ENCODE data around the gene VAMP2.

VAMP2 gene

GRCh38 chr17:8162233-8162996, at the start of gene VAMP2:
VAMP2 (minus strand) TSS chr17:8162948; CDS start chr17:8162879, 69 bp downstream.
- peak within 1 kb of the TSS; percentile 94 to 99 for H3K27ac Mint-ChIP-seq

DNA sequence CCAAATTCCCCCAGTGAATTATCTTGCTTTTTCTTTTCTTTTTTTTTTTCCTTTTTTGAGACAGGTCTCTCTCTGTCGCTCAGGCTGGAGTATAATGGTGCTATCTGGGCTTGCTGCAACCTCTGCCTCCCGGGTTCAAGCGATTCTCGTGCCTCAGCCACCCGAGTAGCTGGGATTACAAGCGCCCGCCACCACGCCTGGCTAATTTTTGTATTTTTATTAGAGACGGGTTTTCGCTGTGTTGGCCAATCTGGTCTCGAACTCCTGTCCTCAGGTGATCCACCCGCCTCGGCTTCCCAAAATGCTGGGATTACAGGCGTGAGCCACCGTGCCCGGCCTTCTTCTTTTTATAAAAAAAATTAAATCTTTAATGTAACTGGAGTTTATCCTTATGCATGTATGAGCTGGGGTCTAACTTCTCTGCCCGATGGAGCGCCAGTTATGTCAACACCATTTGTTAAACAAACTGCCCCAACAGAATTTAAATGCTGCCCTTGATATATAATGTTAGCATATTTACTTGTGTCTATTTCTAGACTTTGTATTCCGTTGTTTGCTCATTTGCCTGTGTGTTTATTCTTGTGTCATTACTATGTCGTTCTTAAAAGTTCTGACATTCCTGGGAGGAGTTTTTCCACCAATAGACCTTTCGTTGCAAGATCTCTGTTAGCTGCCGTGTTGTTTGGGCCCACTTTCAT, 48.2 kb upstream of the VAMP2 start:
- DNase-seq (no peak), ATAC-seq (peak; percentile 60)
- no peaks in the 10 kb centered on the region for H3K27me3 Mint-ChIP-seq
- no peaks in the 10 kb centered on the region for H3K9me3 Mint-ChIP-seq
- peaks cover 50% of the 10 kb centered on the region for H3K4me1 Mint-ChIP-seq
- H3K4me3 Mint-ChIP-seq = peak overlapping the region; percentile 93 to 99
- H3K27ac Mint-ChIP-seq = peak overlapping the region; percentile 94 to 100

More at GRCh38 chr17:8162233-8162996, at the start of gene VAMP2:
- Mint-ChIP-seq H3K4me3 (peak within 1 kb of the TSS; percentile 87 to 96), H3K27me3 (no peaks in the 10 kb centered on the region), H3K4me1 (peaks cover 72% of the 10 kb centered on the region), H3K9me3 (no peaks in the 10 kb centered on the region)
- peak; percentile 61 for ATAC-seq
- peak; percentile 82 to 83 for DNase-seq

GRCh38 chr17:8209907-8210760, 47.4 kb upstream of the VAMP2 start, which contains the start of gene AURKB:
AURKB (minus strand) TSS chr17:8210575; CDS start chr17:8210224, 351 bp downstream.
- ATAC-seq (peak; percentile 98), DNase-seq (peak; percentile 85 to 92)
- peak within 1 kb of the TSS; percentile 94 to 100 for H3K27ac Mint-ChIP-seq

DNA sequence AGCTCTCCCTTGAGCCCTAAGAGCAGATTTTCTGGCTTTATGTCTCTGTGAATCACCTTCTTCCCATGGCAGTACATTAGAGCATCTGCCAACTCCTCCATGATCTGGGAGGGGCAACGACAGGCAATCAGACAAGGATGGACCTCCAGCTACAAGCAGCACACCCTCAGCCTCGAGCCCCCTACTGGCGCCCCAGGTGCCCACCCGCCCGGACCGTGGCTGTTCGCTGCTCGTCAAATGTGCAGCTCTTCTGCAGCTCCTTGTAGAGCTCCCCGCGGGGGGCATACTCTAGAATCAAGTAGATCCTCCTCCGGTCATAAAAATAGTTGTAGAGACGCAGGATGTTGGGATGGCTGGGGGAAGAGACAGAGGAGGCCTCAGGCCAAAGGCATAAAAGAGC, 43.8 kb upstream of the VAMP2 start:
- H3K4me3 Mint-ChIP-seq = peak overlapping the region in 1 of 2 donors; percentile 34

More at GRCh38 chr17:8209907-8210760, 47.4 kb upstream of the VAMP2 start, which contains the start of gene AURKB:
- Mint-ChIP-seq H3K4me1 (peaks cover 50% of the 10 kb centered on the region), H3K27me3 (no peaks in the 10 kb centered on the region), H3K4me3 (peak within 1 kb of the TSS; percentile 93 to 99), H3K9me3 (no peaks in the 10 kb centered on the region)

GRCh38 chr17:8204761-8205555, 42.2 kb upstream of the VAMP2 start:
- ATAC-seq = no peak
- no peak overlapping the region for H3K27ac Mint-ChIP-seq

More for the DNA sequence above, 43.8 kb upstream of the VAMP2 start:
- Mint-ChIP-seq H3K27me3 (no peaks in the 10 kb centered on the region), H3K4me1 (peaks cover 54% of the 10 kb centered on the region), H3K9me3 (no peaks in the 10 kb centered on the region), H3K27ac (peak overlapping the region in 1 of 2 donors; percentile 55)
- DNase-seq = no peak
- ATAC-seq = no peak

GRCh38 chr17:8192070-8192815, 29.5 kb upstream of the VAMP2 start:
- Mint-ChIP-seq H3K4me1 (peaks cover 13% of the 10 kb centered on the region), H3K27me3 (no peaks in the 10 kb centered on the region), H3K9me3 (no peaks in the 10 kb centered on the region), H3K27ac (no peak overlapping the region), H3K4me3 (no peak overlapping the region)
- peak; percentile 60 for ATAC-seq
- DNase-seq = peak; percentile 53 to 77

More at GRCh38 chr17:8204761-8205555, 42.2 kb upstream of the VAMP2 start:
- H3K4me1 Mint-ChIP-seq = peaks cover 45% of the 10 kb centered on the region
- no peak for DNase-seq
- no peaks in the 10 kb centered on the region for H3K27me3 Mint-ChIP-seq
- no peak overlapping the region for H3K4me3 Mint-ChIP-seq
- no peaks in the 10 kb centered on the region for H3K9me3 Mint-ChIP-seq

DNA sequence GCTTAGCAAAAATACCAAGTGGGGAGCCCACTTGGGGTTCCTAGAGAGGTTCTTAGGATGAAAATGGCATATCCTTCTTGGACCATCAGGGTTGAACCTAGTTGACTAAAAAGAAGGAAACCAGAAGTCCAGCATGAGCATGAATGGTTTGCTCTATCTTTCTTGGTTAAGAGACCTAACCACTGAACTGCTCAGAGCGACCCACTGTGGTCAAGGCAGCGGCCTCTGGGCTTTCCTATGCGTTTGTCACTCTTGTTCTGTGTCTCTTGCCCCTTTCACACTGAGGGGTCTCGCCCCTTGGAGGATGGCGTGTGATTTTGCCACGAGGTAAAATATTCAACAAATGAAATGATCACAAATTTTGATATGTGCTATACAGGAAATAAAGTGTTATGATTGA, 27.8 kb upstream of the VAMP2 start:
- Mint-ChIP-seq H3K4me1 (no peaks in the 10 kb centered on the region), H3K27ac (no peak overlapping the region)

GRCh38 chr17:8189711-8190477, 27.1 kb upstream of the VAMP2 start, which contains the start of gene BORCS6:
BORCS6 (minus strand) TSS chr17:8190180; CDS start chr17:8190140, 40 bp downstream.
- H3K4me3 Mint-ChIP-seq = no peak within 1 kb of the TSS
- H3K4me1 Mint-ChIP-seq = no peaks in the 10 kb centered on the region
- ATAC-seq (peak; percentile 73), DNase-seq (peak; percentile 93 to 97)
- no peaks in the 10 kb centered on the region for H3K27me3 Mint-ChIP-seq
- peak within 1 kb of the TSS; percentile 93 to 98 for H3K27ac Mint-ChIP-seq
- H3K9me3 Mint-ChIP-seq = no peaks in the 10 kb centered on the region

More for the DNA sequence above, 27.8 kb upstream of the VAMP2 start:
- H3K4me3 Mint-ChIP-seq = no peak overlapping the region
- no peak for DNase-seq
- no peak for ATAC-seq
- no peaks in the 10 kb centered on the region for H3K9me3 Mint-ChIP-seq
- H3K27me3 Mint-ChIP-seq = no peaks in the 10 kb centered on the region

DNA sequence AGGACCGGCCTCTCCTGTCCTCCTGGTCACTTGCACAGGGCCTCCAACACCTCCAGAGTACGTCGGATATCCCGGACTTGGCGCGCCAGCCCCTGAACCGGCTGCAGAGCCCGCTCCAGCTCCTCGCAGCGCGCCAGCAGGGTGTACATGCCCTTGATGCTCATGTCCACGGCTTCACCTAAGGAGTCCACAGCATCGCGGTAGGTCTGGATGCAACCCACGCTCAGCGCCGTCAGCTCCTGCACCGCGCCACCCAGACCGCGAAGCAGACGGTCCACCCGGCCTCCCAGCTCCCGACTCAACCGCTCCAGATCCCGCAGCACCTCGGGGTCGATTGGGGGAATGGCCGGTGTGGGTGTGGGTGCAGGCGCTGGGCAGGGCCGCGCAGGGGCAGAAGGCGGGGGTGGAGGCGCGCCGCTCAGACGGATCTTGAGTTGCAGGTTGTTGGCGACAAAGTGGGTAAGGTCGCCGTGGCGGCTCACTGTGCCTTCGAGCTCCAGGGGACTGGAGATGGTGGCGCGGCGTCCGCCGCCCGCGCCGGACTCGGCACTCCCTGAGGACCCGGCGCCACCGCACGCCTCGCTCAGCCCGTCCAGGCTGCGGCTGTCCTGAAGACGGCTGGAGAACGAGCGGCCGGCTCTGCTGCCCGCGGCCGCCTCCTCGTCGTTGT, 26.4 kb upstream of the VAMP2 start:
- Mint-ChIP-seq H3K27ac (peak overlapping the region; percentile 59 to 98), H3K4me3 (no peak overlapping the region), H3K27me3 (no peaks in the 10 kb centered on the region), H3K9me3 (no peaks in the 10 kb centered on the region), H3K4me1 (no peaks in the 10 kb centered on the region)
- DNase-seq (peak; percentile 51 to 67), ATAC-seq (no peak)

DNA sequence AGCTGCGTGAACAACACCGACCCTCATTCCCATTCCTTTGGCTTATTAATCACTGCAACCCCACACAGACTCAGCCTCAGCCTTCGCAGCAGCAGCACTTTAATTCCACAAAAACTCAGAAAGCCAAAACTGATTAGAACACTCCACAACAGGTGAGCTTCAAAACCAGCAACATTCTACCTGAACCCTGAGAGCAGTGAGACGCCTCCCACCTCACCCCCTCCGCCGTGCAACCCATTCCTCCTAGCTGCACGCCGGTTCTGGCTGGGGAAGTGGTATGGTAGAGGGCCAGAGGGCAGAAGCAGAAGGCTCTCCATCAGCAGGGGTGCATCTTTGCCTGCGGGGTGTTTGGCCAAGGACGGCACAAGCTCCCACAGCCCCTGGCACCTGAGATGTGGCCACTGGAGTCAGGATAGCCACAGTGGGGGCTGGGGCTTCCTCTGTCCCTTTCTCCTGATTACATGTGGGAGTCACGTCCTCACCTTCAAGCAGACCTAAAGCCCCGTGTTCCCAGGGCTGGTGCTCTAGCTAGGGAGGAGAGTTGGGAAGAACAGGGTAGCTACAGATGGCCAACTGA, 25.6 kb upstream of the VAMP2 start:
- H3K4me3 Mint-ChIP-seq = no peak overlapping the region
- H3K27me3 Mint-ChIP-seq = no peaks in the 10 kb centered on the region
- H3K9me3 Mint-ChIP-seq = no peaks in the 10 kb centered on the region
- H3K27ac Mint-ChIP-seq = no peak overlapping the region
- peaks cover 6% of the 10 kb centered on the region for H3K4me1 Mint-ChIP-seq
- DNase-seq (peak; percentile 25 to 36), ATAC-seq (no peak)

DNA sequence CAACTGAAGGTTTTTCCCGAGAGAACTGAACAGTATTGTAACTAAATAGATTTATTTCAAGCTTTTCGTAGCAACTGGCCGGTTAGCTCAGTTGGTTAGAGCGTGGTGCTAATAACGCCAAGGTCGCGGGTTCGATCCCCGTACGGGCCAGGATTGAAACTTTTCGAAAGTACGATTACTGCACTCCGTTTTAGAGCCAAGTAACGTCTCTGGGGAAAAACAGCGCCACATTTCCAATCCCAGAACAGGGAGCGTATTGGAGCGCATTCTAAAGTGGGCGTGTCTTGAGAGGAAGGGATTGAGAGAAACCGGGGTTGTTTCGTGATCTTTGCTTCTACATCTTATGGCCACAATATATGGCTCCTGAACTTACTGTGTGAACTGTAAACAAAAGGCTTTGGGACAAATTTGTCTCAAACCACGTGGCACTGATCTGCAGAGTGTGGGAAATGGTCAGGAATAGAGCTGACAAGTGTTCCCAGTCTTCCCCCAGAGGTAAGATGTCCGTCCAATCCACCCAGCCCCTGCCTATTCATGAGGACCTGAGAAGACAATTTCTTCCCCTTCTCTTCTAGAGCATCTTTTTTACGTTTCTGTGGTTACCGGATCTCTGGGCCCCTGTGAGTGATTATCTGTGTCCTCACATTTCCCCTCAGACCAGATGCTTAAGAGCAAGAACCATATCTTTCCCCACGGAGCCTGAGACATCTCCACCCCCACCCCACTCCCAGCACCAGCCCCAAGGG, 24.9 kb upstream of the VAMP2 start:
- ATAC-seq (peak; percentile 45), DNase-seq (peak; percentile 91 to 92)
- Mint-ChIP-seq H3K27ac (no peak overlapping the region), H3K4me3 (no peak overlapping the region), H3K4me1 (peaks cover 6% of the 10 kb centered on the region), H3K9me3 (no peaks in the 10 kb centered on the region), H3K27me3 (no peaks in the 10 kb centered on the region)

Measured in stimulated activated naive CD8-positive, alpha-beta T cell treated with anti-CD3 and anti-CD28 coated beads, Interleukin-15, amount 100 ng/mL, for 72 hours (primary cell).